GM12878 (cell line): ENCODE measurements around the gene GNAO1. TPM values are rescaled to one million over a fixed set of nuclear protein-coding genes. Genes with fewer than 3 reads are reported as not detected.

Source experiments
- ATAC-seq: fragments of 200-7000 bp; cut with Tn5 transposase; 3 replicates; pipeline ENCODE4 v1.9.1; 2020; ENCODE audit warnings: mild to moderate bottlenecking, moderate library complexity
- BruUV-seq: library from RNA; stranded (reverse); fragments of 400-500 nt; replicated peaks from 2 replicates; lab custom pipeline; 2021; lab: Mats Ljungman, UMichigan
- CTCF ChIA-PET: fragments of 300-600 bp; sonication (Branson Sonifier 250); formaldehyde crosslinking; extraction: SDS; loops from one replicate; lab custom pipeline; 2021; ENCODE audit warnings: inconsistent platforms; lab: Yijun Ruan, JAX
- POLR2A ChIA-PET: fragments of 350-600 bp; formaldehyde crosslinking; extraction: SDS; loops from one replicate; lab custom pipeline; 2021; ENCODE audit warnings: inconsistent platforms; lab: Charles Lee
- RAD21 ChIA-PET: fragments of 300-600 bp; sonication (Branson Sonifier 250); formaldehyde crosslinking; loops from one replicate; lab custom pipeline; 2023; ENCODE audit warnings: antibody characterized with exemption; ENCODE audit not compliant: unreplicated experiment; lab: Charles Lee
- SMC1A ChIA-PET: fragments of 300-600 bp; sonication (Branson Sonifier 250); formaldehyde crosslinking; loops from one replicate; lab custom pipeline; 2023; ENCODE audit not compliant: unreplicated experiment, uncharacterized antibody; lab: Charles Lee
- DNase-seq: peaks from one replicate; pipeline ENCODE4 v3.0.0-alpha.2; 2011; ENCODE audit warnings: low read depth, low spot score
- FAIRE-seq: peaks from 3 replicates; lab custom pipeline; 2011; peaks lifted over from hg19 to GRCh38; lab: Jason Lieb, UNC
- H2AFZ ChIP-seq: 2 replicates; pipeline ENCODE4 v1.6.0; 2011; ENCODE audit warnings: low read depth, low read length, control low read depth; ENCODE audit not compliant: control insufficient read depth
- H3K27ac ChIP-seq: 2 replicates; pipeline ENCODE4 v1.5.1; 2011; ENCODE audit warnings: control low read depth; ENCODE audit not compliant: control insufficient read depth, insufficient read depth
- H3K27me3 ChIP-seq, 2 experiments: replicated peaks in 1 of 2; 2 replicates each; pipeline versions ENCODE4 v1.6.0 to v1.6.1; 2011; ENCODE audit warnings: low read length in 1 of 2; ENCODE audit not compliant: control insufficient read depth in 2 of 2, insufficient read depth in 2 of 2
- H3K36me3 ChIP-seq, 2 experiments: 2 replicates each; pipeline ENCODE4 v1.5.1; 2011; ENCODE audit warnings: low read length in 1 of 2; ENCODE audit not compliant: control insufficient read depth in 2 of 2, insufficient read depth in 2 of 2
- H3K4me1 ChIP-seq: 2 replicates; pipeline ENCODE4 v1.6.1; 2011; ENCODE audit warnings: mild to moderate bottlenecking, low read length, moderate library complexity, mixed read lengths; ENCODE audit not compliant: control insufficient read depth, insufficient read depth
- H3K4me2 ChIP-seq: 2 replicates; pipeline ENCODE4 v1.6.0; 2011; ENCODE audit warnings: control low read depth; ENCODE audit not compliant: control insufficient read depth, insufficient read depth
- H3K4me3 ChIP-seq: fragments of 200-600 bp; sonication (generic); 2 replicates; pipeline ENCODE4 v1.5.1; 2016
- H3K79me2 ChIP-seq: 2 replicates; pipeline ENCODE4 v1.6.0; 2011; ENCODE audit warnings: low read length; ENCODE audit not compliant: control insufficient read depth, insufficient read depth
- H3K9ac ChIP-seq: 2 replicates; pipeline ENCODE4 v1.8.0; 2011; ENCODE audit warnings: low read length, control low read depth, mixed read lengths; ENCODE audit not compliant: control insufficient read depth, insufficient read depth
- H3K9me3 ChIP-seq: replicated peaks from 3 replicates; pipeline ENCODE4 v1.5.1; 2011; ENCODE audit warnings: mild to moderate bottlenecking, low read length; ENCODE audit not compliant: control insufficient read depth, insufficient read depth
- H4K20me1 ChIP-seq: 2 replicates; pipeline ENCODE4 v1.6.0; 2011; ENCODE audit not compliant: control insufficient read depth, insufficient read depth
- BRCA1 ChIP-seq: IDR thresholded peaks from 2 replicates; pipeline ENCODE4 v1.6.1; 2011; ENCODE audit warnings: low read depth, low read length, improper control_type of control experiment
- CREM ChIP-seq: IDR thresholded peaks from 2 replicates; pipeline ENCODE4 v1.6.1; 2014; ENCODE audit warnings: antibody characterized with exemption, low read depth
- EZH2 ChIP-seq: IDR thresholded peaks from 2 replicates; pipeline ENCODE4 v1.6.1; 2012; ENCODE audit warnings: low read depth, mild to moderate bottlenecking, control low read depth, inconsistent platforms, low read length, borderline replicate concordance; ENCODE audit not compliant: control insufficient read depth
- JUND ChIP-seq: IDR thresholded peaks from 2 replicates; pipeline ENCODE4 v1.6.1; 2012; ENCODE audit warnings: low read depth, mild to moderate bottlenecking, low read length, improper control_type of control experiment, moderate library complexity
- KLF5 ChIP-seq: fragments of 450-650 bp; IDR thresholded peaks from 2 replicates; pipeline ENCODE4 v1.6.1; 2014; ENCODE audit warnings: mild to moderate bottlenecking; ENCODE audit not compliant: partially characterized antibody
- LARP7 ChIP-seq: fragments of 450-650 bp; IDR thresholded peaks from 2 replicates; pipeline ENCODE4 v1.6.1; 2017; ENCODE audit warnings: mild to moderate bottlenecking
- NR2C2 ChIP-seq: IDR thresholded peaks from 2 replicates; pipeline ENCODE4 v1.6.1; 2011; ENCODE audit warnings: borderline replicate concordance, low read depth; ENCODE audit not compliant: control insufficient read depth, insufficient read length
- POLR2AphosphoS5 ChIP-seq: IDR thresholded peaks from 2 replicates; pipeline ENCODE4 v1.6.1; 2011; ENCODE audit warnings: mild to moderate bottlenecking, low read length, inconsistent platforms
- RFX5 ChIP-seq: IDR thresholded peaks from 2 replicates; pipeline ENCODE4 v1.6.1; 2011; ENCODE audit warnings: low read depth, low read length, improper control_type of control experiment
- SIX5 ChIP-seq: IDR thresholded peaks from 2 replicates; pipeline ENCODE4 v1.6.1; 2011; ENCODE audit warnings: mild to moderate bottlenecking, low read depth, low read length, moderate library complexity; ENCODE audit not compliant: severe bottlenecking
- SMARCA5 ChIP-seq: fragments of 450-650 bp; IDR thresholded peaks from 2 replicates; pipeline ENCODE4 v1.6.1; 2017; ENCODE audit warnings: mild to moderate bottlenecking
- TAF1 ChIP-seq: IDR thresholded peaks from 2 replicates; pipeline ENCODE4 v1.6.1; 2011; ENCODE audit warnings: mild to moderate bottlenecking, low read depth, low read length, borderline replicate concordance
- ZNF274 ChIP-seq: IDR thresholded peaks from one replicate; pipeline ENCODE4 v1.8.0; 2011; ENCODE audit not compliant: insufficient read length, insufficient read depth
- ZNF384 ChIP-seq: IDR thresholded peaks from 2 replicates; pipeline ENCODE4 v1.6.1; 2012; ENCODE audit warnings: low read depth, mild to moderate bottlenecking, low read length, improper control_type of control experiment, borderline replicate concordance
- WGBS: methylation state at CpG from one replicate; pipeline ENCODE4 v1.1.6; 2016; ENCODE audit warnings: low lambda C conversion rate; ENCODE audit not compliant: insufficient replicate concordance, insufficient coverage; ENCODE audit errors: missing lambda C conversion rate; 5-methylcytosine and 5-hydroxymethylcytosine counted together
- in situ Hi-C: fragments of 300-500 bp; cut with MboI; formaldehyde crosslinking; loops from 9 replicates; pipeline ENCODE4 v1.14.3; 2018; ENCODE audit warnings: mixed read lengths
- intact Hi-C: fragments of 100-400 bp; cut with micrococcal nuclease; formaldehyde crosslinking; loops from one replicate; pipeline ENCODE4 v1.14.2; 2022; ENCODE audit not compliant: unreplicated experiment
- polyA plus RNA-seq, 11 experiments: library from polyadenylated mRNA; depleted of rRNA in 4 of 11; unstranded in 6 of 11; stranded (reverse) in 5 of 11; fragments of >200 nt; fragmentation: Nextera tagmentation in 4 of 11; fragmentation: Illumina TruSeq in 1 of 11; extraction: Ambion mirVana in 4 of 11; extraction: Trizol in 1 of 11; gene quantifications; 1 replicate in 1 of 11; 2 replicates in 10 of 11; pipeline versions ENCODE4 v1.2.1 to v1.2.3, GENCODE V29; 2011 to 2016; ENCODE audit warnings: inconsistent platforms in 2 of 11, missing spikeins in 2 of 11, low read depth in 1 of 11
- total RNA-seq, 4 experiments: library from RNA; depleted of rRNA in 3 of 4; stranded (reverse); fragments of >200 nt in 3 of 4; fragmentation: Illumina TruSeq in 1 of 4; extraction: Trizol in 1 of 4; gene quantifications; 2 replicates each; pipeline versions ENCODE4 v1.2.1 to v1.2.3, GENCODE V29; 2013 to 2021

Gene GNAO1
- total and polyA plus RNA-seq, 10 of the 15 experiments (the other 5 are each of a cell fraction or from before 2014, with no cell fraction given), result 0.05 to 0.28 (median 0.14) TPM; not detected in 6

DNA sequence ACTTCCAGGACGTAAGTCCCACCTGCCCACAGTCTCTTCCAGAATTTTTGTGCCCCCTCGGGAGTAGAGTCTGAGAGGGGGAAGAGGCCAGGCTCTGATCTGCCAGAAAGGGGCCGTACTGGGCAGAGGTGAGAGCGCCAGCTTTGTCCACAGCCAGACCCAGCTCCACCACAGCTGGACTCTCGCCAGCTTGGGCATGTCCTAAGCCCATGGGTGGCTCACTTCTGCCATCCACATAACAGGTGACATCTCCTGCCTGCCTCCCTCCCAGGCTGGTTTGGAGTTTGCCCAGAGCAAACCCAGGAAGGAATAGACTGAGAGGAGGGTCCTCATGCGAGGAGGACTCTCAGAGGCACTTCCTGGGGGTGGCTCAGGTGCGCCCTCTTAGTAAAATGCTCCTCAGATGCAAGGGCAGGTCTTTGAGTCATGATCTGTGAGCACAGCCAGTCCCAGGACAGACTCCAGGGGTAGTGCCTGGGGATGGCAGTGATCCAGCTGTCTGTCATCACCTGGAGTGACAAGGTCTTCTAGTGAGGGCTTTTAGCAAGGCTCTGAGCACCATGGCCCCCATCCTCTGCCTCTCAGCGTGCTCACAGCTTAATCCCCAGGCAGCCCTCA is 144.9 kb downstream of the GNAO1 start:
- Histone ChIP-seq H3K79me2 (no peaks in the 10 kb centered on the region), H4K20me1 (no peaks in the 10 kb centered on the region), H3K4me3 (no peak overlapping the region), H2AFZ (no peak overlapping the region), H3K9me3 (no peaks in the 10 kb centered on the region), H3K27me3 (no peaks in the 10 kb centered on the region; a peak in 1 of 4 replicates), H3K9ac (no peak overlapping the region), H3K4me2 (no peak overlapping the region), H3K27ac (no peak overlapping the region), H3K36me3 (no peaks in the 10 kb centered on the region)
- WGBS, result 26% methylated on average over 8 of the region's 8 CpGs
- ChIA-PET POLR2A (no interaction called here), RAD21 (no interaction called here)
- in situ Hi-C loops, result no loop called here
- BruUV-seq, result no TSS peak
- intact Hi-C loops, result no loop called here
- no peak for FAIRE-seq
- ATAC-seq, result no peak
- no peak for TF ChIP-seq ZNF384
- TF ChIP-seq RFX5, result no peak
- TF ChIP-seq LARP7, result no peak
- no peak for TF ChIP-seq ZNF274
- TF ChIP-seq SMARCA5, result no peak
- TF ChIP-seq KLF5, result no peak
- TF ChIP-seq TAF1, result no peak
- no peak for TF ChIP-seq EZH2
- no peak for TF ChIP-seq SIX5
- TF ChIP-seq POLR2AphosphoS5, result no peak
- no peak for TF ChIP-seq JUND
- TF ChIP-seq BRCA1, result no peak
- TF ChIP-seq CREM, result no peak
- no peak for TF ChIP-seq NR2C2
- TF ChIP-seq, all 136 proteins: peak for 0
- no peaks in the 10 kb centered on the region for H3K4me1 ChIP-seq
- ChIA-PET CTCF (no interaction called here), SMC1A (no interaction called here)
- DNase-seq, result no peak
